Spleen (tissue), 7 donors: ENCODE results near the gene ACBD6.

Experiments used
- CTCF ChIP-seq, 11 experiments: fragments of 200-600 bp in 7 of 11; fragments of 450-650 bp in 4 of 11; sonication (generic) in 4 of 11; IDR thresholded peaks in 8 of 11; conservative IDR thresholded peaks in 3 of 11; 1 replicate in 7 of 11; 2 replicates in 4 of 11; pipeline versions ENCODE4 v1.4.0 to v1.8.0; 2016 to 2021; ENCODE audit warnings: antibody characterized with exemption in 11 of 11, inconsistent platforms in 4 of 11, mild to moderate bottlenecking in 1 of 11
- POLR2A ChIP-seq, 3 donors: fragments of 450-650 bp; IDR thresholded peaks; one replicate each; pipeline ENCODE4 v1.5.1; 2017; ENCODE audit warnings: antibody characterized with exemption in 3 of 3, mild to moderate bottlenecking in 1 of 3
- donor health status: DM: no; HTN: no; CAD: no; lungs with moderate emphysema.
- donor health status: DM: no; HTN: no; CAD: no.
- donor health status: DM: no; HTN: no; CAD: no.

- no peak for TF ChIP-seq CTCF (IDR thresholded peaks at IDR 0.05 in 8 of 11, conservative IDR thresholded peaks at IDR 0.05 in 3 of 11)
- no peak for TF ChIP-seq POLR2A (IDR thresholded peaks at IDR 0.05)
These were observed 19.3 kb upstream of the ACBD6 start for GRCh38 chr1:180521474-180522212.
